HG03460 (cell line): ENCODE measurements around the gene OR10A6.

Source experiments
- ATAC-seq: cut with Tn5 transposase; IDR thresholded peaks from one replicate; pipeline ENCODE4 v1.9.1; 2021; ENCODE audit not compliant: unreplicated experiment

Gene OR10A6, protein sequence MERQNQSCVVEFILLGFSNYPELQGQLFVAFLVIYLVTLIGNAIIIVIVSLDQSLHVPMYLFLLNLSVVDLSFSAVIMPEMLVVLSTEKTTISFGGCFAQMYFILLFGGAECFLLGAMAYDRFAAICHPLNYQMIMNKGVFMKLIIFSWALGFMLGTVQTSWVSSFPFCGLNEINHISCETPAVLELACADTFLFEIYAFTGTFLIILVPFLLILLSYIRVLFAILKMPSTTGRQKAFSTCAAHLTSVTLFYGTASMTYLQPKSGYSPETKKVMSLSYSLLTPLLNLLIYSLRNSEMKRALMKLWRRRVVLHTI

DNA sequence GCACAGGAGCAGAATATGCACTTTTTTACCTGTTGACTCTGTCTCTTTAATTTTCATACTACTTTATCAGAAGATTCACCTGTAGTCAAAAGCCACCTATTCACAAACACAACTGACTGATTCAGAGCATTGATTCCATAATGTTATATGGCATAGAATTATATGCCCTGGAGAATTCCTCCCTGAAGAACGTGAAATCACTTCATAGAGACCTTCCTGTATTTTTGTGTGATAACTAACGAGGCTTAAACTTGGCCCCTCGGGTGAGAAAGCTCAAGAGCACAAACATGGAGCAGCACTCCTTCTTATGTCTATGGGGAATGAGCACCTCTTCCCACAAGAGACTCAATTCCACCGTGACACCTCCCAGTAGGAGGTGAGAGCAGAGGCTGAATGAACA, at the start of gene OR10A6:
Gene OR10A6, minus strand, starts transcription at position 101 of the 400 bp plus-strand sequence. CDS start 2,606 bp downstream, outside the sequence.
- no peak for ATAC-seq

- no peak for ATAC-seq
Measured at GRCh38 chr11:7977232-7977917, 46.3 kb upstream of the OR10A6 start.

DNA sequence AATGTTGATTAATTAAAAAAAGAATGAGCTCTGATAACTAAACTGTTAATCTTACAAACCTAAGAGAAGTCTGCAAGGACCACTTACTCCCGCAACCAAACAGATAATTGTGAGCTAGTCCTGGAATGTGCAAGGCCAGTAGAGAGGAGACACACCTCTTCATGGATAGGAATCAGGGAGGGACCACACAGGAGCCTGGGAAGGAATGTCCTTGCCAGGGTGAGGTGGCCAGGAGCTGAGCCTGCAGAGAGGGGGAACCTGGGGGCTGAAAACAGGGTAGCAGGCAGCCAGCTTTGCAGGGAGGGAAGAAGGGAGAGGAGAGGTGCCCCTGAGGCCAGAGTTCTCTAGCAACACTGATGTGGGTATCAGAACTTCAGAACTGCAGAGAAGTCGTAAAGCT, 43.6 kb upstream of the OR10A6 start:
- no peak for ATAC-seq

- no peak for ATAC-seq
Measured at GRCh38 chr11:7973011-7973410, 41.9 kb upstream of the OR10A6 start.

GRCh38 chr11:7971846-7972245, 40.8 kb upstream of the OR10A6 start:
- no peak for ATAC-seq

DNA sequence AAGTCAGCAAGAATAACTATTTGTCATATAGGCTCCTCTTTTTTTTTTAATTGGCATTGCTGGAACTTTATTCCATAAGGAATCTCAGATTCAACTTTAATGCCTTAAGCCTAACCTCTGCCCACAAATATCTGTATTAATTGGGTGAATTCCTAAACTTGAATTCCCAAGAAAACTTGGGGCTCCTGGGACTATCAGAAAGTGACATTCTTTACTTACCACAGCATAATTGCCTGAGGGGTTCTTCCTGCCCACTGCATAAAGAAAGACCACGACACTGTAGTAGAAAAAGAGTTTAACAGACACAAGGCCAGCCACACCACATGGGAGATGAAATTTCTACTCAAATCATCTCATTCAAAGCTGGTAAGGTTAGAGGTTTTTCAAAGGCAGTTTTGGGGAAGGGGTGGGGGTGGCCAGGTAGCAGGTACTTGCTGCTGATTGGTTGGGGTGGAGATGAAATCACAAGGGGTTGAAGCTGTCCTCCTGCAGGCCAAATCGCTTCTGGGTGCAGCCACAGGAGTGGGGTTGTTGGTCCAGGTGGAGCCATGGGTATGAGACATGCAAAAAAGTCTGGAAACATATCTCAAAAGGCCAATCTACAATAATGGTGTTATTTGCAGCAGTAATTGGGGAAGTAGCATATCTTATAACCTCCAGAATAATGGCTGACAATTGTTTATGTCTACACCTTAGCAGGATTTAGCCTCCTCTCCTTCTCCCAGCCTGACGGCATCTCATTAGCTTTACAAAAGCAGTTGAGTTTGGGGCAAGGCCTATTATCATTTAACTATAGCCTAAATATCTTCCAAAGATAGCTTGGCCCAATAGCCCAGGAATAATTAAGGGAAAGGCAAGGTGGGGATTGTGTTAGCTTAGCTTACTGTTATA, 38.9 kb upstream of the OR10A6 start:
- no peak for ATAC-seq

DNA sequence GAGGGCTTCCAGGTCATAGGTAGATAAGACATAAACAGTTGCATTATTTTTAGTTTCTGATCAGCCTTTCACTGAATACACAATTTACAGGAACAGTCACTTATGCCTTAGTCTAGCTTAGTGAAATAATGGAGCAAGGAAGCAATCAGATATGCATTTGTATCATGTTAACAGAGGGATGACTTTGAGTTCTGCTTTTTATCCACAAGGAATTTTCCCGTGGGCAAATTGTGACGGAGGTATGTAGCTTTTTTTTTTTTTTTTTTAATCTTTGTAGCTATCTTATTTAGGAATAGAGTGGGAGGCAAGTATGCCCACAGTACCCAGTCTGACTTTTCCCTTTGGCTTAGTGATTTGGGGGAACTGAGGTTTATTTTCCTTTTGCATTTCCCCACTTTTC, 37.6 kb upstream of the OR10A6 start:
- no peak for ATAC-seq

- no peak for ATAC-seq
Measured at GRCh38 chr11:7967826-7968225, 36.8 kb upstream of the OR10A6 start.

GRCh38 chr11:7967097-7967496, 36.0 kb upstream of the OR10A6 start:
- no peak for ATAC-seq

- no peak for ATAC-seq
Measured at GRCh38 chr11:7965386-7965785, 34.3 kb upstream of the OR10A6 start, which contains the start of gene NLRP10. Gene NLRP10, minus strand, starts transcription at chr11:7965447. Its CDS starts 1,952 bp downstream, at chr11:7963495.

DNA sequence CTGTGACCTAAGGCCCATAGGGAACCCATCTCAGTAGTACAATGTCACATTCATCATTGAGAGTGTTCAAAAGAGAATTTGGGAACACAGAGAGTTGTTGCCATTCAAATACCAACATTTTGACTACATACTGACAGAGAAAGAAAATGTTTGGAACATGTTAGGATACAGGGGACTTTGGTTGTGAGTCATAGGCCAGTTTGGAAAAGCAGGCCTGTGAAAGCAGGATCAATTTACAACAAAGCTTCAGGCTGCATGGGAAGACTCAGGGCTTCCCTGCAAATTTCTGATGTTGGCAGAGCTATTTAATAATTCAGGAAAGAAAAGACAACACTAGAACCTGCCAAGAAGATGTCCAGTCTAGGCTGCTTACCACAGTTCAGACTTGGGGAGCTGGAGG, 33.8 kb upstream of the OR10A6 start:
- ATAC-seq: no peak

GRCh38 chr11:7964261-7964660, 33.2 kb upstream of the OR10A6 start:
- ATAC-seq: no peak

- ATAC-seq: no peak
Measured at GRCh38 chr11:7955191-7955590, 24.1 kb upstream of the OR10A6 start.

DNA sequence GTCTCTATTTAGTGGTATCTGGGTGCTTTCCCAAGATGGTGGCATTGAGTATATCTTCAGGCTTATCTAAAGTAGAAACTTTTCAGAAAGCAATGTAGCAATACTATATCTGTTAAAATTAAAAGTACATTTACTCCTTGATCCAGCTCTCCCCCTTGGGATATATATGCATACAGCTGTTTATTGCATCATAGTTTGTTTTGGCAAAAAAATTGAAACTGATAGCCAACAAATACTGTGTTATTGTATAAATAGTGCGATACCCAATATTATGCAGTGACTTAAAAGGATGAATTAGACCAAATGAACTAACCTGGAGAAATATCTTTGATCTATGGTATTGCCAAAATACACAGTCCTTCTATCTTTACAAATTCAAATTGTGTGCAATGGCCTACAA, 18.9 kb upstream of the OR10A6 start:
- ATAC-seq: no peak

DNA sequence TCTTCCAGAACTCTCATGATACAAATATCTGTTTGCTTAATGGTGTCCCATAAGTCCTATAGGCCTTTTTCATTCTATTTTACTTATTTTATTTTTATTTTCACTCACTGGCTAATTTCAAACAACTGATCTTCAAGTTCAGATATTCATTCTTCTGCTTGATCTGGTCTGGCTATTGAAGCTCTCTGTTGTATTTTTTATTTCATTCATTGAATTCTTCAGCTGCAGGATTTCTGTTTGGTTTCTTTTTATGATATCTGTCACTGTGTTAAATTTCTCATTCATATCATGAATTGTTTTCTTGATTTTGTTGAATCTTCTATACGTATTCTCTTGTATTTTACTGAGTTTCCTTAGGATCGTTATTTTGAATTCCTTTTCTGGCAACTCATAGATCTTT, 13.1 kb upstream of the OR10A6 start:
- ATAC-seq: no peak

GRCh38 chr11:7941608-7942007, 10.5 kb upstream of the OR10A6 start, which contains the start of gene OR10A3:
Gene OR10A3, minus strand, starts transcription at chr11:7941708. Its CDS starts 2,188 bp downstream, at chr11:7939520.
- ATAC-seq: no peak

GRCh38 chr11:7941146-7941545, 10.1 kb upstream of the OR10A6 start:
- ATAC-seq: no peak

- ATAC-seq: no peak
Measured at GRCh38 chr11:7936615-7937014, 5.5 kb upstream of the OR10A6 start.

DNA sequence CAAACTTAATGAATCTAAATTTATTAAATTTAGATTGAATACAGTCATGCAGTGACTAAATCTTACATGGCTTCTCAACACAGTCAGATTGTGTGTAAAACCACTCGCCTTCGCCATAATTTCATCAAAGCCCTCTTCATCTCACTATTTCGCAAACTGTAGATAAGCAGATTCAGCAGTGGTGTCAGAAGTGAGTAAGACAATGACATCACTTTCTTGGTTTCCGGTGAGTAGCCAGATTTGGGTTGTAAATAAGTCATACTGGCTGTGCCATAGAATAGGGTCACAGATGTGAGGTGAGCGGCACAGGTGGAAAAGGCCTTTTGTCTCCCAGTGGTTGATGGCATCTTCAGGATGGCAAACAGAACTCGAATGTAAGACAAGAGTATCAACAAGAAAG, 3.4 kb downstream of the OR10A6 start:
- no peak for ATAC-seq

- no peak for ATAC-seq
Measured at GRCh38 chr11:7924536-7924935, 6.5 kb downstream of the OR10A6 start.

- no peak for ATAC-seq
Measured at GRCh38 chr11:7918141-7918540, 12.9 kb downstream of the OR10A6 start.
